Neural crest cell (in vitro differentiated cells): ENCODE results near the gene ATP5F1A. TPM values are rescaled to one million over a fixed set of nuclear protein-coding genes. Genes with fewer than 3 reads are reported as not detected.

Experiments
- DNase-seq: peaks from one replicate; pipeline ENCODE4 v3.0.0; 2021; ENCODE audit warnings: low read depth, mixed read lengths, low spot score
- H3K27ac Mint-ChIP-seq: one replicate; pipeline ENCODE4 v1.8.0; 2021; ENCODE audit warnings: mild to moderate bottlenecking, mixed read lengths; ENCODE audit not compliant: unreplicated experiment
- H3K27me3 Mint-ChIP-seq: 2 replicates; pipeline ENCODE4 v1.8.0; 2021; ENCODE audit warnings: low read depth, mild to moderate bottlenecking, mixed read lengths
- H3K36me3 Mint-ChIP-seq: 2 replicates; pipeline ENCODE4 v1.8.0; 2021; ENCODE audit warnings: low read depth, mild to moderate bottlenecking, mixed read lengths
- H3K4me1 Mint-ChIP-seq: 2 replicates; pipeline ENCODE4 v1.8.0; 2021; ENCODE audit warnings: mixed read lengths
- H3K4me3 Mint-ChIP-seq: one replicate; pipeline ENCODE4 v1.8.0; 2021; ENCODE audit warnings: mild to moderate bottlenecking, mixed read lengths
- H3K9me3 Mint-ChIP-seq: 2 replicates; pipeline ENCODE4 v1.8.0; 2021; ENCODE audit warnings: mixed read lengths
- total RNA-seq: library from RNA; stranded (reverse); gene quantifications from 2 replicates; pipeline ENCODE4 v1.2.1, GENCODE V29; 2021
- TF ChIP-seq, protein P1 (sequence below): fragments of 200-600 bp; sonication (generic); conservative IDR thresholded peaks from 2 replicates; pipeline ENCODE4 v1.5.0; 2021; ENCODE audit warnings: antibody characterized with exemption, mild to moderate bottlenecking

The ATP5F1A gene
- total RNA-seq, 1 donor from 2014 or later = 508 TPM

DNA sequence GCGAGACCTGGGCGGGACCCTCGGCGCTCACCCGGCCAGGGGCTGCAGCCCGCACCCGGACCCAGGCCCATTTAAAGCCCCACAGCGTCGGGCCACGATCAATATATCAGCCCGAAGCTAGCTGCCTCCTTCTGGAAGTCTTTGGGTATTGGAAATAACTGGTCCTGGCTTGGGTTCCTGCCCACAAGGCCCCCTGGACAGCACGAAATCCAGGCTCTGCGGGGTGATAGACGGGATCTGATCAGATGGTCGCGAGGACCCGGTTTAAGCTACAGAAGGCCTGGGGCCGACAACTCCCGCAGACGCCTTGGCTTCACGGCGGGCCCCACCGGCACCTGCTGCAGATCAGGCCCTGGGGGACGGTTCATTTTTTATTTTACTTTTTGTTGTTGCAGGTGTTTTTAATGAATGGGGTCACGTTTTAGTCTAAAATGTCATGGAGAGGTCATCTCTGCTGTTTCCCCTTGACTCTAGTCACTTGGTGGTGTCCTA, 25.7 kb downstream of the ATP5F1A start:
- H3K9me3 Mint-ChIP-seq = no peaks in the 10 kb centered on the region
- H3K4me3 Mint-ChIP-seq = peak overlapping the region; percentile 78
- TF ChIP-seq, protein P1, sequence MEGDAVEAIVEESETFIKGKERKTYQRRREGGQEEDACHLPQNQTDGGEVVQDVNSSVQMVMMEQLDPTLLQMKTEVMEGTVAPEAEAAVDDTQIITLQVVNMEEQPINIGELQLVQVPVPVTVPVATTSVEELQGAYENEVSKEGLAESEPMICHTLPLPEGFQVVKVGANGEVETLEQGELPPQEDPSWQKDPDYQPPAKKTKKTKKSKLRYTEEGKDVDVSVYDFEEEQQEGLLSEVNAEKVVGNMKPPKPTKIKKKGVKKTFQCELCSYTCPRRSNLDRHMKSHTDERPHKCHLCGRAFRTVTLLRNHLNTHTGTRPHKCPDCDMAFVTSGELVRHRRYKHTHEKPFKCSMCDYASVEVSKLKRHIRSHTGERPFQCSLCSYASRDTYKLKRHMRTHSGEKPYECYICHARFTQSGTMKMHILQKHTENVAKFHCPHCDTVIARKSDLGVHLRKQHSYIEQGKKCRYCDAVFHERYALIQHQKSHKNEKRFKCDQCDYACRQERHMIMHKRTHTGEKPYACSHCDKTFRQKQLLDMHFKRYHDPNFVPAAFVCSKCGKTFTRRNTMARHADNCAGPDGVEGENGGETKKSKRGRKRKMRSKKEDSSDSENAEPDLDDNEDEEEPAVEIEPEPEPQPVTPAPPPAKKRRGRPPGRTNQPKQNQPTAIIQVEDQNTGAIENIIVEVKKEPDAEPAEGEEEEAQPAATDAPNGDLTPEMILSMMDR = peak; percentile 32
- no peak overlapping the region for H3K27ac Mint-ChIP-seq
- peaks cover 7% of the 10 kb centered on the region for H3K4me1 Mint-ChIP-seq
- peaks cover 10% of the 10 kb centered on the region for H3K27me3 Mint-ChIP-seq
- peak; percentile 16 for DNase-seq
- H3K36me3 Mint-ChIP-seq = peaks cover 3% of the 10 kb centered on the region

DNA sequence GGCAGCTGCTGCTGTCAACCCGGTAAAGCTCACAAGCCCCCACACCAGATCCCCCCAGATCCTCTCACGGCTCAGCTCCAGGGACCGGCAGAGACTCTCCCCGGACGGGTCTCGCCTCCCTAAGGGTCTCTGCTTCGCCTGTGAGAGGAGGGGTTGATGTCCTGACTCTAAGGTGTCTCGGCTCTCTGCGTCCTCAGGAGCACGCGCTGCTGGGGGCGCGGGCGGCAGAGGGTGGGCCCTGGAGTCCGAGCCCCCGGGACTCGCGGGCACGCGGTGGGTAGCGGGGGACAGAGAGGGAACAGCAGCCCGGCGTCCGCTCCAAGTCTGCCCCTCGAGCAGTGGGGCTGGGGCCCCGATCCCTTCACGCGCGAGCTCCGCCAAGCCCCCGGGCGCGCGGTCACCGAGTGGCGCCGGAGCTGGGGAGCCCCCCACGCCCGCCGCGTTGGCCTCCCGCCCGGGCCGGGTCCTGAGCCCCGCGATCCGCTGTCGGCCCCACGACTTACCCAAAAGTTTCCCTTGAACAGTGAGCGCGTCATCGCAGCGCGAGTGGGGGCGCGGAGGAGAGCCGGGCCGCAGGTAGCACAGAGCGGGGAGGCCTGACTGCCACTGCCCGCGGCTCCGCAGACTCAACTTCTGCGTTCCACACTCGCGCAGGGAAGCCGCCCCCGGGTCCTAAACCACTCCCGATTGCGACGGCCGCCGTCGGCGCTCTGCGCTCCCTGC, 26.3 kb downstream of the ATP5F1A start, which contains the start of gene PSTPIP2:
Gene PSTPIP2 (minus strand): TSS at position 608 of the 723 bp plus-strand sequence. CDS start 72 bp downstream, at position 536.
- Mint-ChIP-seq H3K4me3 (peak within 1 kb of the TSS; percentile 84), H3K27me3 (peaks cover 10% of the 10 kb centered on the region), H3K36me3 (no peaks in the 10 kb centered on the region), H3K27ac (no peak within 1 kb of the TSS), H3K9me3 (no peaks in the 10 kb centered on the region), H3K4me1 (peaks cover 7% of the 10 kb centered on the region)
- peak; percentile 62 for DNase-seq
- TF ChIP-seq, protein P1 = no peak

DNA sequence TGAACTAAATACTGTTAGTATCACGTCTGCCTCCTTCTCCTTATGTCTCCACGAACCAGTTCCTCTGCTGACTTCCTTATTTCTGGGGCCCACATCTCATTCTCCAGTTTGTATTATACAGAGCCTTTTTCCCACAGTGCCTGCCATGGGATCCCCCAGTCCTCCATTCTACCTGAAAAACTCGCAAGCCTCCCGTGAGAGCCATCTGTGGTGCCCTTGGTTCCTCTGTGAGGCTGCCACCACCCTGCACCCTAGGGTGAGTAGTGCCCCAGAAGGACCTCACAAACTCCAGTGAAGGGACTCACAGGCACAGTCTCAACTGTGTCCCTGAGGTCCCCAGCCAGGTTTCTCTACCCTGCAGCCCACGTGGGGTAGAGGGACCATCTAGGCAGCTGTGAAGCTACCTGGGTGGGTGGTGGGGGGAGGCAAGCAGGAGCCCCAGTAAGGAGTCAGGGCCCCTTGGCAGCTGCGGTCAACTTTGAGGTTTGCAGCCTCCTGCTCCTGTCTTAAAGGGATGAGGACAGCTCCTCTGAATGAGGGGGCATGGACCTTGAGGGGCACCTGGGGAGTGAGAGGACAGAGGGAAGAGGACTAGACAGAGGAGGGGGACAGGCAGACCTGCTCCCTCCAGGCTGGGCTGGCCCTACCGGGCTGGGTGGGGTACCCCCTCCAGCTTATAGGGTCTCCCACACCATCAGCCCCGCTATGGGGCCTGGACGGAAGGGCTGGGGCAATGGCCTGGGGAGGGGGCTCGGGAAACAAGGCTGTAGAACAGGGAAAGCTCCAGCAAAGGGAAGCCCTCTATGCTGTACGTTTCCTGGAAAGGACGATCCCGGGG, 27.1 kb downstream of the ATP5F1A start:
- H3K36me3 Mint-ChIP-seq = no peaks in the 10 kb centered on the region

DNA sequence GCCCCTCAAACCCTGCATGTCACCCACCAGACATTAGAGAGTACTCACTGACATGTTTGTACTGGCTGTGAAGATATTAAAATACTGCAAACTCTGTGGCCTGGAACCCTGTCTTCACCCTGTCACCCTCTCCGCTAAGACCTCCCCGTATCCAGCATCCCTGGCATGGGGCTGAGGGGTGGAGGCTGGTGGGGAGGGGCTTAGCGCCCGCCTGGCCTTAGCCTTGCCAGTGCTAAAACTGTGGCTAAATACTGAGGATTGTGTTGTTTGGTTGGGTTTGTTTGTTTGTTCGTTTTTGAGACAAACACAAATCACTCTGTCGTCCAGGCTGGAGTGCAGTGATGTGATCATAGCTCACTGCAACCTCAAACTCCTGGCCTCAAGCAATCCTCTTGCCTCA, 27.9 kb downstream of the ATP5F1A start:
- no peak for DNase-seq
- peaks cover 10% of the 10 kb centered on the region for H3K27me3 Mint-ChIP-seq
- H3K4me1 Mint-ChIP-seq = peaks cover 7% of the 10 kb centered on the region
- peak overlapping the region; percentile 66 for H3K4me3 Mint-ChIP-seq
- no peaks in the 10 kb centered on the region for H3K36me3 Mint-ChIP-seq
- TF ChIP-seq, protein P1 = no peak
- H3K9me3 Mint-ChIP-seq = no peaks in the 10 kb centered on the region
- H3K27ac Mint-ChIP-seq = no peak overlapping the region

More for the DNA sequence above, 27.1 kb downstream of the ATP5F1A start:
- Mint-ChIP-seq H3K27me3 (peaks cover 10% of the 10 kb centered on the region), H3K4me3 (peak overlapping the region; percentile 80), H3K27ac (no peak overlapping the region), H3K9me3 (no peaks in the 10 kb centered on the region), H3K4me1 (peaks cover 7% of the 10 kb centered on the region)
- TF ChIP-seq, protein P1 = no peak
- DNase-seq = no peak

DNA sequence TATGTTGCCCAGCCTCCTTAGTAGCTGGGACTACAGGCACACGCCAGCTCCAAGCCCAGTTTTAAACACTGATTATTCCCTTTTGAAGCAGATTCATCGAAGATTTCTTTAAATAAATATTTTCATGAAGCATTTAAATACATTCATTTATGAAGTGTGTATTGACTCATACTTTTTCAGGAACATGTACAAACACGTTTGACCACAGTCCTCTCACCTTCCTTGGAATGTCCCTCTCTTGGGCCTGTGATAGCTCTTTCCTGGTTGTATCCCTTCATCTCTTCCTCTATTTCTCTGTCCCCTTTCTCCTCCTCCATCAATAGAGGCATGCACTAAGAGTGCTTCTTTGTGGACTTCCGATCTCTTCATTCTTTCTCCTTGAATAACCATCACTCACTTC, 28.6 kb downstream of the ATP5F1A start:
- no peak for DNase-seq
- TF ChIP-seq, protein P1 = no peak
- peak overlapping the region; percentile 52 for H3K4me3 Mint-ChIP-seq
- no peaks in the 10 kb centered on the region for H3K9me3 Mint-ChIP-seq
- H3K27me3 Mint-ChIP-seq = peaks cover 10% of the 10 kb centered on the region
- H3K36me3 Mint-ChIP-seq = no peaks in the 10 kb centered on the region
- peaks cover 7% of the 10 kb centered on the region for H3K4me1 Mint-ChIP-seq
- H3K27ac Mint-ChIP-seq = peak overlapping the region; percentile 53
